Measurements from ENCODE around the gene ZIC5. TPM values are rescaled to one million over a fixed set of nuclear protein-coding genes. Genes with fewer than 3 reads are reported as not detected.

ZIC5 gene
- total RNA-seq, 4 donors from 2014 or later, result not detected

DNA sequence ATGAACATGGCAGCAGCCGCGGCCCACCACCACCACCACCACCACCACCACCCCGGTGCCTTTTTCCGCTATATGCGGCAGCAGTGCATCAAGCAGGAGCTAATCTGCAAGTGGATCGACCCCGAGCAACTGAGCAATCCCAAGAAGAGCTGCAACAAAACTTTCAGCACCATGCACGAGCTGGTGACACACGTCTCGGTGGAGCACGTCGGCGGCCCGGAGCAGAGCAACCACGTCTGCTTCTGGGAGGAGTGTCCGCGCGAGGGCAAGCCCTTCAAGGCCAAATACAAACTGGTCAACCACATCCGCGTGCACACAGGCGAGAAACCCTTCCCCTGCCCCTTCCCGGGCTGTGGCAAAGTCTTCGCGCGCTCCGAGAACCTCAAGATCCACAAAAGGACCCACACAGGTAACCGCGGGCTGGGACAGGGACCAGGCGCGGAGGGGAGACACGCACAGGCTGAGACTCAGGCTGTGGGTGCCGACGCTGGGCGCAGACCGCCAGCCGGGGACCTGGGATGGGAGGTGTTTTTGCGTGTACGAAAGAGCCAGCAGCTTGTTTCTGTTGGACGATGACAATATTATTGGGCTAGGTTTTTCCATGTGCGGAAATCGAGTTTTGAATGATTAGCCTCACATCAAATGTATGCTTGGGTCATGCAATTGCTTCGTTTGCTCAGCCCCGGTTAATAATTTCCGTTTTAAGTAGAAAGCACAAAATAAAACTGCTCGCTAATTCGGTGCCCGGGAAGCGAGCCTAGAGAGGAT, 11.3 kb upstream of the ZIC5 start:
- no peak for DNase-seq
- Histone ChIP-seq H3K27me3 (peaks cover 99% of the 10 kb centered on the region), H3K4me3 (peak overlapping the region in 1 of 4 donors; percentile 64), H3K4me1 (peaks cover 10 to 58% (median 39%) of the 10 kb centered on the region in 4 donors), H3K36me3 (no peaks in the 10 kb centered on the region), H3K9me3 (no peaks in the 10 kb centered on the region), H3K27ac (no peak overlapping the region)
- 5 to 9% methylated on average over 8 to 46 of the region's 48 CpGs for WGBS, 2 donors (ENCODE audit: low coverage in 1 of 2)
- in situ Hi-C loops (cut with MboI; ENCODE audit: low pct_ligation_motif_present in 1 of 4, low pct_unique_long_range_greater_than_20kb in 1 of 4, low sequenced_read_pairs in 3 of 4), result no loop called here
- no peak for TF ChIP-seq POLR2A (IDR thresholded peaks at IDR 0.05)
- peak in 1 of 3 donors; percentile 32 for TF ChIP-seq POLR2AphosphoS5 (IDR thresholded peaks at IDR 0.05)
- intact Hi-C loops (cut with DNase I; ENCODE audit: low total_unique reads), result no loop called here

GRCh38 chr13:99982036-99982730, 10.6 kb upstream of the ZIC5 start:
- Histone ChIP-seq H3K27me3 (peaks cover 99% of the 10 kb centered on the region), H3K4me1 (peaks cover 10 to 59% (median 39%) of the 10 kb centered on the region in 4 donors), H3K9me3 (no peaks in the 10 kb centered on the region), H3K36me3 (no peaks in the 10 kb centered on the region), H3K4me3 (peak overlapping the region in 3 of 4 donors; percentile 32 to 64 (median 40)), H3K27ac (no peak overlapping the region)
- no CpG with 5 or more reads among the region's 98 CpGs for WGBS, 2 donors (ENCODE audit: low coverage in 1 of 2)
- TF ChIP-seq POLR2A (IDR thresholded peaks at IDR 0.05) (no peak), EP300 (IDR thresholded peaks at IDR 0.05; ENCODE audit: low read depth) (no peak), CTCF (IDR thresholded peaks at IDR 0.05) (no peak), POLR2AphosphoS5 (IDR thresholded peaks at IDR 0.05) (no peak)
- in situ Hi-C loops (cut with MboI; ENCODE audit: low pct_ligation_motif_present in 1 of 4, low pct_unique_long_range_greater_than_20kb in 1 of 4, low sequenced_read_pairs in 3 of 4) (no loop called here), intact Hi-C loops (cut with DNase I; ENCODE audit: low total_unique reads) (no loop called here)
- DNase-seq, result no peak

GRCh38 chr13:99981735-99982035, 10.1 kb upstream of the ZIC5 start, which contains the start of gene ZIC2:
TSS of gene ZIC2 (plus strand) at chr13:99981784. CDS start at chr13:99982065, 281 bp downstream.
- peak within 1 kb of the TSS; percentile 2 to 64 (median 36) for H3K4me3 ChIP-seq
- peaks cover 10 to 59% (median 39%) of the 10 kb centered on the region in 4 donors for H3K4me1 ChIP-seq
- DNase-seq, result no peak
- in situ Hi-C loops (cut with MboI; ENCODE audit: low pct_ligation_motif_present in 1 of 4, low pct_unique_long_range_greater_than_20kb in 1 of 4, low sequenced_read_pairs in 3 of 4), result no loop called here
- intact Hi-C loops (cut with DNase I; ENCODE audit: low total_unique reads), result no loop called here
- H3K27ac ChIP-seq, result no peak within 1 kb of the TSS
- TF ChIP-seq POLR2A (IDR thresholded peaks at IDR 0.05), result no peak
- H3K36me3 ChIP-seq, result no peaks in the 10 kb centered on the region
- WGBS, 2 donors (ENCODE audit: low coverage in 1 of 2), result no CpG with 5 or more reads among the region's 41 CpGs
- H3K9me3 ChIP-seq, result no peaks in the 10 kb centered on the region
- peaks cover 99% of the 10 kb centered on the region for H3K27me3 ChIP-seq

DNA sequence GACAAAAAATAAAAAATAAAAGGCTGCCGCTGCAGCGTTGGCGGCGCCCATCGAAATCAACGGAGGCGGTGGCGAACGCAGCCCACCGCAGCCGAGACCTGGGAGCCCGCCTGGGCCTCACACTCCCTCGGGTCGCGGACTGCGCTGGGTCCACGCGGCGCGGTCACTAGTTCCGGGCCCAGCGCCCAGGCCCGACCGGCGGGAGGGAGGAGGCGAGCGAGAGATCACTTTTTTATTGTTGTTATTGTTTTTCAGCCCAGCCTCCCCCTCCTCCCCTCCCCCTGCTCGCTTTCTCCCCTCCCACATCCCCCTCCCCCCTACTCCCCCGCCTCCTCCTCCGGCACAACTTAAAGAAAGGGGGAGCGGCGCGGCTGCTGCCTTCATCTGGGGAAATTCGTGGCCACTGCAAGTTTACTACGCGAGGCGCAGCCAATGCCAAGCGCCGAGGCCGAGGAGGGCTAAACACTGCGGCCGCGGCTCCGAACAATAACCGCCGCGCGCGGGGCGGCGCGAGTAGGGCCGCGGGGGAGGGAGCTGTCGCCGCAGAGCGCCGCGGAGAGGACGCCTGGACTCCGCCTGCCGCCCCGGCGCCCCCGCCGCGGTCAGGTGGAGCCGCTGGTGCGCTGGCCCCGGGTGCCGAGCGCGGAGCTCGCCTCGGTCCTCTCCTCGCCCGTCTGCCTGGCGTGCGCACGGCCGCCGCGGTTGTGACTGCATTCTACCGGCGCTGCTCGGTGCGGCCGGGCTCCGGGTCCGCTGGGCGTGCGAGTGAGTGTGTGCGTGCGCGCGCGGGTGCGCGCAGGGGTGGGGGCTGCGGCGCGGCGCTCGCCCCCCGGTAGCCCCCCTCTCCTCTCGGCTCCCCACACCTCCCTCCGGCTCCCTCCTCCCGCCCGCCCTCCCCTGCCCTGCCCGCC, 9.5 kb upstream of the ZIC5 start:
- no peaks in the 10 kb centered on the region for H3K9me3 ChIP-seq
- intact Hi-C loops (cut with DNase I; ENCODE audit: low total_unique reads), result no loop called here
- H3K4me1 ChIP-seq, result peaks cover 10 to 59% (median 39%) of the 10 kb centered on the region in 4 donors
- H3K4me3 ChIP-seq, result peak overlapping the region; percentile 2 to 64 (median 36)
- H3K27me3 ChIP-seq, result peaks cover 99% of the 10 kb centered on the region
- no peaks in the 10 kb centered on the region for H3K36me3 ChIP-seq
- no peak overlapping the region for H3K27ac ChIP-seq
- in situ Hi-C loops (cut with MboI; ENCODE audit: low pct_ligation_motif_present in 1 of 4, low pct_unique_long_range_greater_than_20kb in 1 of 4, low sequenced_read_pairs in 3 of 4), result no loop called here
- no peak for DNase-seq
- TF ChIP-seq POLR2AphosphoS5 (IDR thresholded peaks at IDR 0.05) (no peak), CTCF (IDR thresholded peaks at IDR 0.05) (no peak), POLR2A (IDR thresholded peaks at IDR 0.05) (no peak), EP300 (IDR thresholded peaks at IDR 0.05; ENCODE audit: low read depth) (no peak)
- WGBS, 2 donors (ENCODE audit: low coverage in 1 of 2), result 3% methylated on average over 88 of the region's 110 CpGs; no CpG with 5 or more reads in 1 of the 2 donors

Measured in transverse colon (tissue), 4 donors.